NCI-H146 treated with DMSO at 0.1 percent for 48 hours (cell line): ENCODE results near the gene NLRC4.
"Not testable (repeated sequence)": the region's sequence is repeated elsewhere in the genome, so short reads cannot be mapped to it uniquely, and the experiment has no call there.

Experiments
- DNase-seq: peaks from one replicate; lab custom pipeline; 2025; ENCODE audit not compliant: unreplicated experiment; lab: John Stamatoyannopoulos, UW

Gene NLRC4

GRCh38 chr2:32249731-32250236, 14.9 kb downstream of the NLRC4 start:
- no peak for DNase-seq

GRCh38 chr2:32248299-32248698, 16.4 kb downstream of the NLRC4 start:
- no peak for DNase-seq

GRCh38 chr2:32246911-32247310, 17.8 kb downstream of the NLRC4 start:
- DNase-seq: no peak

GRCh38 chr2:32242331-32242730, 22.4 kb downstream of the NLRC4 start:
- DNase-seq: no peak

GRCh38 chr2:32237996-32238395, 26.7 kb downstream of the NLRC4 start:
- DNase-seq: no peak

GRCh38 chr2:32237488-32237887, 27.2 kb downstream of the NLRC4 start:
- no peak for DNase-seq

GRCh38 chr2:32235315-32235714, 29.4 kb downstream of the NLRC4 start:
- DNase-seq: no peak

GRCh38 chr2:32231959-32232358, 32.7 kb downstream of the NLRC4 start:
- DNase-seq: no peak

- no peak for DNase-seq
Observed at GRCh38 chr2:32229635-32230034, 35.1 kb downstream of the NLRC4 start.

GRCh38 chr2:32228181-32228580, 36.5 kb downstream of the NLRC4 start:
- DNase-seq: no peak

- DNase-seq: no peak
Observed at GRCh38 chr2:32227492-32227891, 37.2 kb downstream of the NLRC4 start.

GRCh38 chr2:32222966-32223365, 41.7 kb downstream of the NLRC4 start:
- DNase-seq: no peak

GRCh38 chr2:32220445-32220844, 44.2 kb downstream of the NLRC4 start:
- DNase-seq: no peak

GRCh38 chr2:32212295-32212694, 52.4 kb downstream of the NLRC4 start:
- no peak for DNase-seq

GRCh38 chr2:32210767-32211408, 53.8 kb downstream of the NLRC4 start:
- DNase-seq: no peak

- not testable (repeated sequence) for DNase-seq
Observed at GRCh38 chr2:32203428-32203827, 61.3 kb downstream of the NLRC4 start.

GRCh38 chr2:32200814-32201213, 63.9 kb downstream of the NLRC4 start:
- no peak for DNase-seq

GRCh38 chr2:32192418-32192817, 72.3 kb downstream of the NLRC4 start:
- no peak for DNase-seq

GRCh38 chr2:32189011-32189410, 75.7 kb downstream of the NLRC4 start:
- DNase-seq: no peak

GRCh38 chr2:32182667-32183066, 82.0 kb downstream of the NLRC4 start:
- no peak for DNase-seq
